Esophagus muscularis mucosa (tissue), 4 donors: Measurements from ENCODE around the gene OR6B1.

ENCODE experiments used
- CTCF ChIP-seq, 3 experiments: fragments of 200-600 bp in 2 of 3; fragments of 450-650 bp in 1 of 3; sonication (generic) in 2 of 3; IDR thresholded peaks; one replicate each; pipeline ENCODE4 v1.5.1; 2017 to 2019; ENCODE audit warnings: antibody characterized with exemption in 3 of 3, mild to moderate bottlenecking in 2 of 3, moderate library complexity in 1 of 3
- EP300 ChIP-seq: sonication (generic); formaldehyde crosslinking; IDR thresholded peaks from one replicate; pipeline ENCODE4 v1.6.1; 2017; ENCODE audit warnings: antibody characterized with exemption
- POLR2A ChIP-seq: fragments of 450-650 bp; IDR thresholded peaks from one replicate; pipeline ENCODE4 v1.6.1; 2017; ENCODE audit warnings: antibody characterized with exemption, moderate library complexity, mild to moderate bottlenecking, low read depth
- POLR2AphosphoS5 ChIP-seq, 2 donors: sonication (generic); formaldehyde crosslinking; IDR thresholded peaks; one replicate each; pipeline ENCODE4 v1.6.1; 2017; ENCODE audit warnings: antibody characterized with exemption in 2 of 2

GRCh38 chr7:144049491-144049890 lies 49.4 kb downstream of the OR6B1 start:
- TF ChIP-seq POLR2A: no peak
- TF ChIP-seq POLR2AphosphoS5 (IDR thresholded peaks at IDR 0.05): no peak
- TF ChIP-seq CTCF (IDR thresholded peaks at IDR 0.05): no peak
- no peak for TF ChIP-seq EP300
